GM12875 (cell line): Measurements from ENCODE around the gene KIF2B.

Experiments
- H3K4me3 ChIP-seq: one replicate; pipeline ENCODE4 v1.5.1; 2011; ENCODE audit warnings: low read depth, low read length, control low read depth
- TF ChIP-seq, protein P1 (sequence below): IDR thresholded peaks from 2 replicates; pipeline ENCODE4 v1.5.1; 2011; ENCODE audit warnings: low read depth, mild to moderate bottlenecking, control low read depth, inconsistent platforms, low read length, moderate library complexity, borderline replicate concordance; ENCODE audit not compliant: insufficient read depth

Gene KIF2B

DNA sequence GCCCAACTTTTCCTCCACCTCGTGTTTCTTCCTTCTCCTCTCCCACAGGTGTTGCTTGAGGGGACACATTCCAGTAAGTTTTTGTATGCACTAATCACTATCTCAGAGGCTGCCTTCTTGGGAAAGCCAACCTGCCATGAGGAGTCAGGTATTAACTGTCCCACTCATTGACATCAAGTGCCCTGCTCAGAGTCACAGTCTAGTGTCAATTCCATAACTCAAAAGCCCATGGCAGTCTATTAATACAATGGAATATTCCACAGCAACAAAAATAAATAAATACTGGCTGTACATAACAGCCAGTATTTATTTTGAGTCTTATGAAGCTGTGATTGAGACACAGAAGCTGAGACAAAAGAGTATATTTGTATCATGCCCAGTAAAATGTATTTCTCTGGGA is 26.1 kb upstream of the KIF2B start:
- TF ChIP-seq, protein P1, sequence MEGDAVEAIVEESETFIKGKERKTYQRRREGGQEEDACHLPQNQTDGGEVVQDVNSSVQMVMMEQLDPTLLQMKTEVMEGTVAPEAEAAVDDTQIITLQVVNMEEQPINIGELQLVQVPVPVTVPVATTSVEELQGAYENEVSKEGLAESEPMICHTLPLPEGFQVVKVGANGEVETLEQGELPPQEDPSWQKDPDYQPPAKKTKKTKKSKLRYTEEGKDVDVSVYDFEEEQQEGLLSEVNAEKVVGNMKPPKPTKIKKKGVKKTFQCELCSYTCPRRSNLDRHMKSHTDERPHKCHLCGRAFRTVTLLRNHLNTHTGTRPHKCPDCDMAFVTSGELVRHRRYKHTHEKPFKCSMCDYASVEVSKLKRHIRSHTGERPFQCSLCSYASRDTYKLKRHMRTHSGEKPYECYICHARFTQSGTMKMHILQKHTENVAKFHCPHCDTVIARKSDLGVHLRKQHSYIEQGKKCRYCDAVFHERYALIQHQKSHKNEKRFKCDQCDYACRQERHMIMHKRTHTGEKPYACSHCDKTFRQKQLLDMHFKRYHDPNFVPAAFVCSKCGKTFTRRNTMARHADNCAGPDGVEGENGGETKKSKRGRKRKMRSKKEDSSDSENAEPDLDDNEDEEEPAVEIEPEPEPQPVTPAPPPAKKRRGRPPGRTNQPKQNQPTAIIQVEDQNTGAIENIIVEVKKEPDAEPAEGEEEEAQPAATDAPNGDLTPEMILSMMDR = no peak

GRCh38 chr17:53797501-53797900 is 25.2 kb upstream of the KIF2B start:
- TF ChIP-seq, protein P1 = no peak
- no peak overlapping the region for H3K4me3 ChIP-seq

More for the DNA sequence above, 26.1 kb upstream of the KIF2B start:
- H3K4me3 ChIP-seq = no peak overlapping the region

DNA sequence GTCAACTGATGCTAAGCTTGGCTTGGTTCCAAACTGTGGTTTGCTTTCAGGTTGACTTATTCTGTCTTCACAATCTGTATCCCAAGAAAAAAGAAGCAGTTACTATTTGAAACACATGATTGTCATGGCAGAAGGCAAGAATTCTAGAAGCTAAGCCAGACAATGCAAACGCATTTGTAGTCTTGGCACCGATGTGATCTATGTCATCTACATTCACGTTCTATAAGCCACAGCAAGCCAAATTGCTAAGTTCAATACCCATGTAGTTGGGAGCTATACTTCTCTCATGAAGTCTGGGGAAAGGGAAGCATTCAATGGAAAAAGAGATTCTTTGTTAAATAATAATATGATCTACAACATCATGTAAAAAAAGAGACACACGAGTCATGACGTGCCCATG is 18.3 kb upstream of the KIF2B start:
- TF ChIP-seq, protein P1 = no peak
- H3K4me3 ChIP-seq = no peak overlapping the region

DNA sequence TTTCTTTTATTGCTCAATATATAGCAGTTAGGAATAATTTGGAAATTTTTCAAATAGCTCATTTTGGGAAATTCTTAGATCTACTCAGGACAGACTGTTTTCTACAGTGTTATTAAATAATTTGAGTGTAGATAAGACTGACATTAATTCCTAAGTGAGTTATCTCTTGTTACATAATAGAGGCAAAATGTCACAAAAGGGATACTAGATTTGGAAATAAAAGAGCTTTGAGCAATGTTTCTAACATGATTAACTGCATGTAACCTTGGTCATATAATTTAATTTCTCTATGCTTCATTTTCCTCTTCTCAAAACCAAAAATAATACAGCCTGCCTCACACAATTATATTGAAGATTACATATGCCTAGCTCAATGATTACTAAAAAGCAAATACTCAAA is 16.3 kb upstream of the KIF2B start:
- H3K4me3 ChIP-seq = no peak overlapping the region
- TF ChIP-seq, protein P1 = no peak

DNA sequence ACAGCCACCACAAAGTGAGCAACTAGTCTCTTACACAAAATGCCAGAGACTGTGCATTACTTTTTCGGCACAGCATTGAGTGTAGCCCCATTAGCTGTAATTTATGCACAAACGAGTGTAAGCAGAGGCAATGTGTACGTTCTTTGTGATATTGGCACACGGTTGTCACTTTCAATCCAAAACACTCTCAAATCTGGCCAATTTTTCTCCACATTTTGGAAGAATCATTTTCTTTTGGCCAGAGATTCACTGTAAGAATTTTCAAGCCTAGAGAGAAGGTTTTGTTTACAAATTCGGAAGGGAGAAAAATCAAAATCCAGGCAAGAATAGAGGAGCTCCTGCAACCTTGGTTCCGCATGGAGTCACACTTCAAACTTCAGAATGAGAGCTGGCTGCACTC is 15.4 kb upstream of the KIF2B start:
- TF ChIP-seq, protein P1 = no peak

DNA sequence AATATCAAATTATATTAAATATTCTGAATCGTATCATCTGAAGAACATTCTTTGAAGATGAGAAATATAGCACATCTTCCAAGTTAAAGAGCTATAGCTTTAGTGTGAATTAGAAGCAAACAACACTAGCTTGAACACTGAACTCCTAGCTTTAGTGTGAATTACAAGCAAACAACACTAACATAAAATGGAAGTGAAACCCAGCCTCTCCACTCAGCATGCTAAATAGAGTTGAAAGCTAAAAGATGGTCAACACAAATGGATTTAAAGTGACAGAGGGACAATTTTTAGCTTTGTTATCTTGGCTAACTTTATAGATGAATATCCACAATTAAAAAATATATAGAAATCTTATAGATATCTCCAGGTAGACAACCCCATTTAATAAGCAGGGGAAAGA is 4.5 kb upstream of the KIF2B start:
- TF ChIP-seq, protein P1 = no peak
- no peak overlapping the region for H3K4me3 ChIP-seq

More for the DNA sequence above, 15.4 kb upstream of the KIF2B start:
- H3K4me3 ChIP-seq = no peak overlapping the region

DNA sequence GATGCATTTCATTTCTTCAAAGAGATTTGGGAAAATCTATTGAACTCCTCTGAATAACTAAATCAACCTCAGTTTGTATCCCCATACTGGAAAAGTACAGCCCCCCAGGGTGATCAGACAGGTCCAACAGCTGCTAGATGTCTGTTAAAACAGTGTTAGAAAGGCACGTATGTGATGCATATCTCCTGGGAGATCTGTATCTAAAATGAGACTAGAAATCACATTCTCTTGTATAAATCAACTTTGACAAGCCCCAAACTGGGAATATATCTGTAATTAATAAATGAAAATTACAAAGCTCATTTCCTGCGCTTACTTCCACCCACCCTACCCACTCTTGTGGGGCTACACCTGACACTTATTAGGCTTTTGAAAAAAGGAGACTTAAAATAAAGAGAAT is 3.8 kb upstream of the KIF2B start:
- TF ChIP-seq, protein P1 = no peak
- H3K4me3 ChIP-seq = no peak overlapping the region
